DMS53 treated with DMSO at 0.1 percent for 48 hours (cell line): ENCODE results near the gene CACNA2D1.

Experiments
- DNase-seq: peaks from one replicate; lab custom pipeline; 2025; ENCODE audit not compliant: unreplicated experiment; lab: John Stamatoyannopoulos, UW

Gene CACNA2D1

DNA sequence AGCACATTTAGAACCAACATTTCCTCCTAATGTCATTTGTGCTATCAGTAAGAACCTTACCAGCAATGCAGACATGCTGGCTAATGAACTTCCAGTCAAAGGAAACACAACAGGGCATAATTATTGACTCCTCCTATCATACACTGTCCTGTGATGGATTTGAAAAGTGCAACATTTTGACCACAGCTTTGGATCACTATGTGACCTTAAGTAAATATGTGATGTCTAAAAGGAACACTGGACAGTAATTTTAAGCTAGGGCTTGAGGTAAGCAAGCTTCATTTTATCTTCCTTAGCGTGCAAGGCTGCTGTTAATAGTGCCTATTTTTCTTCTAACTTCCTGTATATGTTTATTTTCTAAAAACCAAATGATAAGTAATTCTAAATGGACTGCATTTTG is 433.2 kb downstream of the CACNA2D1 start:
- DNase-seq: no peak

DNA sequence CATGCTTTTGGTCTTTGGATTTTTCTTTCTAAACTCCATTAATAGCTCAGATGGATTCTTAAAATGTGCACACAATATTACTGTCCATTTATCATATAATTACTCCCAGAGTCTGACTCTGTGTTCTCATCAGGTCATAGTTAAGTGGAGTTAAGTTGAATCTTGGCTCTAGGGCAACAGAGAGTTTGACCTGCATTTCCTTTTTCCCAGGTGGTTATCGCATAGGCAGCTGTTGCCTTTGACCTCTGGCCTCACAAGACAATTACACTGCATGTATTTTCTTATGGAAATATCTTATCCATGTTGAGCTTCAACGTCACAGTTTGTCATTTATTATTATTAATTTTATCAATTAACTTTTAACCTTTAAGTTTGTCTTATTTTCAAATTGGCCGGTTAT is 436.3 kb downstream of the CACNA2D1 start:
- no peak for DNase-seq

DNA sequence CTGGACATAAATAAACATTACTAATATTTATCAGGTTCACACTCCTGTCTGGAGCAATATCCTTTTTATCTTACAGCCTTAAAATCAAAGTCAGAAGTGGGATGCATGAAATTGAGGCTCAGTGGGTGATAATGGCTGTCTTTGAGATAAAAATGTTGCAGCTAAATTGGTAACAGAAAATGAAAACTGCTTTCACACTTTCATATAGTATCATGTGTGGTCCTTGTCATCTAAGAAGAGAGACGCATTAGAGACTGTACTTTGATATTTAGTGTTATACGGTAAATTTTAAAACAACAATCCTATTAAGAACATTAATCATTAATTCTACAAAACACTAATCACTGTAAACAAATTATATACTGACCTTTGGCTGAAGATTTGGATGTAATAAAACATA is 438.5 kb downstream of the CACNA2D1 start:
- DNase-seq: no peak

DNA sequence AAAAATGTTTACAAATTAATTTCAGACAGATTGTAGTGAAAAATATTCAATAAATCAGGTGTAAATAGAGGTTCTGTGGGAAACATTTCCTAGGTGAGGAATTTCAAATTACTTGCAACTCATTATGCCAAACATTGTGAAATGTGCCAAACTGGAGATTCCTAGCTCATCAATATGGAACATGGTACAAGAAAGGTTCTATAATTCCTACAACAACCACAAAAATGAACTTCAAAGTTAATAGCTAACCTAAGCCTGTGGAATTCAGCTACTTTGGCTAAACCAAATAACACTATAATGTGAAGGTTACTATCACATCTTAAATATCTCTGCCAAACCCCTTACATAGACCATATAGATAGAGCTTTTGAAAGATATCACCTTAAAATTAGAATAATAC is 450.4 kb downstream of the CACNA2D1 start:
- no peak for DNase-seq

DNA sequence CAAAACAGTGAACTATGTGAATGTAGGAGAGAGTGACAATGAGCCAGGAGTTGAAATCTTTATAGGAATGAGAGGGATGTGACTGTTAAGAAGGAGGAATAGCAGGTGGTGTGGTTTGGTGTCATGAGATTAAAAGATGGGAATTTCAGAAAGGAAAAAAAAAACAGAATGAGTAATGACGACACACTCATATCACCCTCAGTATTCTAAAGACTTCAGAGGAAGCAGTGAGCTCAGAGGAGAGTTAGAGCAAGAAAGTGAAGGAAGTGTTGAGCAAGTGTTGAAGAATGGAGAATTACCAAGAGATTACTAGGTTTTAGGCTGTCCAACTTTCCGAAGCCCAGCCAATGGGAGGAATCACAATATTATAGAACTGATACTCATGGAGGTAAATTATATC is 453.2 kb downstream of the CACNA2D1 start:
- no peak for DNase-seq

DNA sequence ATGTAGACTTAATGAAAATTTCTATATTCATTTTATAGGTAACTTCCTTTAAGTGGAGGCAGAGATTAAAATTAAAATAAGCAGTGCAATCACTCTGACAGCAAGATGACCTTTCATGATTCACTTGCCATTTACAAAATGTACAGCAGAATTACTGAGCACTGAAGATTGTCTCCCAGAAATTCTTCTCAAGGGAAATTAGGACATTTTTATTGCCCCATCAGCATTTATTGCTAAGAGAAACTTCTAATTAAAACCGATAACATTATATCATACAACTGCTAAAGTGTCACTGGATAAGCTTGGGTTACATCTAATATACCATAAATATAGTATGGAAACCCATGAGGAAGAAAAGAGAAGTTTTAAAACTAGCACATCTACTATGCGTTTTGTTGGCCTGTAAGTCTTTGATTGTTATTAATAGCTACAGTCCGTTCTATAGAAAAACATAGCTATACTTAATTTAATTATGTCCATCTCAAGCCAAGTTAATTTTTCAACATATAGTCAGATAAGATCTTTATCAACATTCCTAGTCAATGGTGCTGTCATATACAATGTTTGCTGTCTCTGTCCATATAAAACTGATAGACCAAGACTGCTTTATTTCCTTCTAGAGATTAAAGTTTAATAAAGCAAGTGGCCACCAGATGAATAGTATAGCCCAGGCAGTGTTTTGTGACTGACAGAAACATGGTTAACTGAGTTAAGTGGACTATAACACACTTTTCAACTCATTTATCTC is 456.7 kb downstream of the CACNA2D1 start:
- no peak for DNase-seq

DNA sequence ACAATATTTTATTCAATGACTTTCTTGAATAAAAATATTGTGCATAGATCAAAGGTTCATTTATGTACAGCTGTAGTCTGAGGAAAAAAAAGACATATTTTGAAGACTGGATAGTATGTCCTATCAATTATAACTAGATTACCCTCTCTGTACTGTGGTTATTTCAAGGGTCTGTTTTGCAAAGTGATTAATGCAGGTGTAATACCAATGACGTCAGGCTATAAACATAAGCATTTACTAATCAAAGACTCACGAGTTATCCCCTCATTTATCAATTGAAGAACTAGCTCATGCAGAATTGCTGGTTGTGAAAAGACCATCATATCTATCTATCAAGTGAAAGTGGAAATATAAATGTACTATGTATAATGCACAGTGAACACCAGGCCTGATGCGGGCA is 460.2 kb downstream of the CACNA2D1 start:
- no peak for DNase-seq

DNA sequence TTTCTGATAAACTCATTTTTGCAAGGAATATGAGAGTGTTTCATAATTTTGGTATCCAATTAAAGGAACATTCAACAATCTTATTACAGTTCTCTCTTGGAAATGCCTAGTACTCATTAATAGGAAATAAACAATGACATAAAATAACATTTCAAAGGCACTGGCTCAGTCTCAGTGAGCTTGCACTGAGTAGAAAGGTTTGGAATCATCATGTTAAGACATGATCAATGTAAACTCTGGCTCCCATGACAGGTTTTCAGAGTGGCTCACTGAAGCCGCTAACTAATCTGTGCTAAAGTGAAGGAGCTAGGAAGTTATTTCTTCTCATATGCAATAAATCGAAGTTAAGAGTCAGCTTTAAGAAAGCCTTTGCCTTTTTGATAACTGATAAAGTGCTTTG is 470.5 kb downstream of the CACNA2D1 start:
- no peak for DNase-seq

DNA sequence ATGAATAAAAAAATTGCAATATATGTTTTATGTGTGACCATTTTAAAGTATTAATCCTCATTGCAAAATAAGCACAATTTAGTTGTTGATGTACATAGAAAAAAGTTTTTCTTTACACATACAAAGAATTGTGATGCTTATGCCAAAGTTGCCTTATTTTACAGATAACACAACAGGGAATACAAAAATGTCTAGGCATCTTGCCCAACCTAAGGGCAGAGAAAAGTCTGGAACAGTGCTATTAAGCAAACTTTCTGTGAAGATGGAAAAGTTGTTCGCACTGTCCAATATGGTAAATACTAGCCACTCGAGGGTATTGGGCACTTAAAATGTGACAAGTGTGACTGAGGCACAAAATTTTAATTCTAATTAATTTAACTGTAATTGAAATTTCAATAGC is 483.6 kb downstream of the CACNA2D1 start:
- no peak for DNase-seq

DNA sequence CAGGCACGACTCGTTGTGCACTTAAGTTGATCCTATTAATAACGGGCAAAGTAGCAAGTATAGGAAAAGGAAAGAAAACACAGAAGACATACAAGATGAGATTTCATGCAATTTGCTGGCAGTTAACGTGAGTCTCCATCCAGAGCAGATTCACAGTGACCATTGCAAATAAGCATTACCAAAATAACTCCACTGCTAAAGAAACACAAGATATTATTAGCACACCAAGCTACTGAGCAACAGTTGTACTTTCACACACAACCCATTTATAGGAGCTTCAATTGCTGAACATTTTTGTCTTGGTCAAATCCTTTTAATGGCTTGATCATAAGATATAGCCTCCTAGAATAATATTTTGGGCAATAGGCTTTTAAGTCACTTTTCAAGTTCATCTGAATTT is 486.1 kb downstream of the CACNA2D1 start:
- DNase-seq: no peak

DNA sequence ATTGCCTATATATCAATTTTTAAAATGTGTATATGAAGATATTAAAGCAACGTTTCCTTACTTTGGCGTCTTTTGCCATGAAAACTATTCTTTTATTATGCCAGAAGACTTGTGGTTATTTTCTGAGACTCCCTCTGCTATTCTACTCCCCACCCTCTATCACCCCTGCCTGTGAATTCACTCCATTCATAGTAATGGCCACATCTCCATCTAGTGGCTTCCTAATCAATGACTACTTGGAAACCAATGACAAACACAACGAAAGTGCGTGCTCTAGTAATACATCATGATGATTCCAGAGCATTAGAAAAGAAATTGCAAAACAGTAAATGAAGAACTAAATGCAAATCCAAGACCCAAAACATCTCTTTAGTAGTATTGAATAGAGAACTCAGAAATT is 487.1 kb downstream of the CACNA2D1 start:
- DNase-seq: peak; percentile 38

DNA sequence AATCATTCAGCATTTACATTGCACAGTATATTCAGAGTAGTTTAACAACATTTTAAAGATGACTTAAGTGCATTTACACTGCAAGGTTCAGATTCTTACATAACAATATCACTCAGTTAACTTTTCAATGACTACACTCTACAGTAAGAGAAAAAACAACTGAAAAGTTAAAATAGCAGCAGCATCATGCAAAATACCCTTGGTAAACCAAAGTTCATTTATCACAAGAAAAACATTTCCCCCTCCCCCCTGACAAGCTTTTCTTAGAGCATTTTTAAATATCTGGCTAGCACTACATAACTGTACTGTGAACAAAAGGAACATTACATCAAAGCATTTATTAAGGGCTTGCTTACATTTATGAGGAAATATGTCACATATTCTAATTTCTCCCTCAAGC is 494.3 kb downstream of the CACNA2D1 start:
- DNase-seq: no peak

DNA sequence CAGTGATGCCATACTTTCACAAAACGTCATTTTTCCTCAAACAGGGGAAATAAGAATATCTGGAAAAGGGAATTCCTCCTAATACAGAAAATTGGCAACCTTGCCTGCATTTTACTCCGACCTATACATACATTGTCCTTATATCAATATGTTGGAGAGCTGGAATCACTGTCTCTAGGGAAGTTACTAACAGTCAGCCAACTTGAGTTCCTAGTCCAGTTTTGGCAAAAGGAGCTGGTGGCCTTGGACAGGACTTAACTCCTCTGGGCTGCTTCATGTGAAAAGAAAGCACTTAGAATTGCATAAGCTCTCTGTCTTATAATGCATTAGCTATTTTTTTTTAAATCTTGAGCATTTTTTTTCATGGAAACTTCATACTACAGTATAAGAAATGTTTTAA is 499.5 kb downstream of the CACNA2D1 start:
- no peak for DNase-seq

DNA sequence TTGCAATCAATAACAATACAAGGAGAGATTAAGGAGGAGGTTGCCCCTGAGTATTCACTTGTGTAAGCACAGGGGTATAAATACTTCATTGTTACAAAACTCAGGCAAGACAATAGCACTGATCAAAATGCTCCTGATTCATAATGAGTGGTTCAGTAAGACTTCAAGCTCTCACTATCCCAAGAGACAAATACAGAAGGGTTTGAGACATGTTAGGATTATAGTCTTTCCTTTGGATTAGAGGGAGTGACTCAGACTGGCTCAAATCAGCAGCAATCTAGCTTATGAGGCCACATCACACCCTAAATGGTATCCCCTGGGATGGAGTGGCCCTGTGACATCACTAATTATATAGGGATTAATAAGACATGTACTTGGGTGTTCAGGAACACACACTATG is 506.5 kb downstream of the CACNA2D1 start:
- no peak for DNase-seq

DNA sequence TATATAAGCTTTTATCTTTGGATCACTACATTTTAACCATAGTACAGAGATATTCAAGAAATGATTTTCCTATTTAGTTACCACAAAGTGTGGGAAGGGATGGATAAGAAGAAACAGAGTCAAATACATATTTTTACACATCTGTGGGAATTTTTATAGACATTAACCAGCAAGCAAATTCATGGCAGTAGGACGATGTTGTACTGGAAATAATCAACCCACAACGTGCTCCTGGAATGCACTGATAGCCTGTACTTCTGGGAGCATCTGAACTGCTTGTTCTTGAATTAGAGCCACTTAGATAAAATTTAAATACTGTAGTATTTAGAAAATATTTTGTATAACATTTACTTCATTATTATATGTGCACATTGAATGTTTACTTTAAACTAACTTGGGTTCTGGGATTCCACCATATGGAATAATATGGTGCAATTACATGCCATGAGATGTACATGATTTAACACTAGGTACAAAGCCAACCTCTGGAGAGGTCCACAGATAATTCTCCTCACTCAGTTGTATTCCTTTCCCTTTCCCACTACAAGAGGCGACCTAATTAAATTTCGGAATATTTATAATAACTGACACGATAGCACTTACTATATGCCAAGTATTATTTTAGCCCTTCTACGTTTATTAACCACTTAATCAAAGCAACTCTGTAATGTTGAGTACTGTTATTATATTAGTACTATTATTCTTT is 508.8 kb downstream of the CACNA2D1 start:
- no peak for DNase-seq

DNA sequence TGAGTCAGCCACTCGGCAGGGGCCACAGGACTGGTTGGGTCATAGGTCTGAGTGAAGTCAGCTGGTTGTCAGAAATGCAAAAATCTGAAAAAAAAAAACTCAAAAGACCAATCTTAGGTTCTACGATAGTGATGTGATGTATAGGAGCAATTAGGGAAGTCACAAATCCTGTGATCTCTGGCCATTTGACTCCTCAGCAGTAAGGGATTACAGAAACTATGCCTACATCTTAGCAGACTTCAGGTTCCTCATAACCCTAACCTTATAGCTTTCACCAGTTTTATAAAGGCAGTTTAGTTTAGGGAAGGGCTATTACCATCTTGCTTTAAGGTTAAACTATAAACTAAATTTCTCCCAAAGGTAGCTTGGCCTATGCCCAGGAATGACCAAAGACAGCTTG is 510.6 kb downstream of the CACNA2D1 start:
- no peak for DNase-seq

DNA sequence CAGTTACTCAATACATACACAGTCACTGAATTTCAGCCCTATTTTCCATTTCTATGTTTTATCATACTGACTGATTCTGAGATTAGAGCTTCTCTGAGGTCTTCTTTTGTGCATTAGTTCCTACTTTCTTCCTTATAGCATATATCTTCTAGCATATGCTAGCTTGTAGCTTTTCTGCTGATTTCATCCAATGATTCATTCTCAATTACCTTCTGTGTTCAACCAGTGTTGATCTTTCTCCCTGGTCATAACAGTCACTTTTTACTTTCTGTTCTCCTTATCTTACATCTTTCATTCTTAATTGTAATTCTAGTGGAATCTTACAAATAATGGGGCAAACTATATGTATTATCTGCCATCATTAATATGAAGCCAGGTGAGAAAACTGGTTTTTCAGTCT is 514.2 kb downstream of the CACNA2D1 start:
- no peak for DNase-seq

DNA sequence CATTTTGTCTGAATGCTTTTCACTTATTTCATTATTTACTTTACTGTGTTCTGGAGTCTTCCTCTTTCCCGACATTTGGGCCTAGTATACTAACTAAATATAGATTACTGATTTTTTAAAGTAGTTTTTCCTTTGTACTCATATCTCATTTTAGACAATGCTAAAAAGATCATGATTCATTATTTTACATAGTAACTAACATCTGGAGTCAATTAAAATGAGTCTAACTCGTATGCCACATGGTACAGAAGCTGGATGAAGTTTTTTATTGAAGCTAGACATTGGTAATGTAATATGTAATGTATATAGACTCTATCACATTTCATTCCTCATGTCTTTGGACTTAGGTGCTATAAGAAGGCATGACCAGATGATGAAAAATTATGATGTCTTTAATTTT is 517.4 kb downstream of the CACNA2D1 start:
- DNase-seq: no peak

DNA sequence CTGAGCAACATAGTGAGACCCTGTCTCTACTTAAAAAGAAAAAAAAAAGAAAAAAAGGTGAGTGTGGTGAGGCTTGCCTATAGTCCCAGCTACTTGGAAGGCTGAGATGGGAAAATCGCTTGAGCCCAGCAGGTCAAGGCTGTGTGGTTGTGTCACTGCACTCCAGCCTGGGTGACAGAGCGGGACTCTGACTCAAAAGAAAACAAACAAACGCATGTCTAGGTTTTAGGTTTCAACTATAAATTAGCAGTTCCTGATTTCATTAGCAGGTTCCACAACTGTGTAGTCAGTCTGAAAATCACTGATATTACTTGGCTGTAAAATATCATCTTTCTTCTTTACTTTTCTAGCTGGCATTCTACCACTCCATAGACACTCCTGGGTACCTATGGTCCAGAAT is 518.0 kb downstream of the CACNA2D1 start:
- peak; percentile 19 for DNase-seq

DNA sequence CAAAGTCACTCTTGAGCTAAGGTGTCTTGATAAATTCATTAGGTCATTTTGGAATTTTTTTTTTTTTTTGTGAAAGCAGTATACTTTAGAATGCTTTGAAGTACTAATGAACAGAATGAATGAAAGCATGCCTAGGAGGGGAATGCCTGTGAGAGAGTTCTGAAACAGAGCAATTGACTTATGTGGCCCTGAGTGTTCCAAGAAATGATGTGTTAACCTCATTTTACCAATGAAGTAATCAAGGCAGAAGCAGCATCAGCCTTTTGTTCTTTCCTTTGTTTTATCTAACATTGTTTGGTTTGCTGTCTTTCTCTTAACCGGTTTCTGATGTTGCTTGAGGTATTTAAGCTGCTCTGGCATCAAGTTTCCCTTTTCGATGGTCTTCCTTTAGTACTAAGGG is 519.1 kb downstream of the CACNA2D1 start:
- DNase-seq: no peak

DNA sequence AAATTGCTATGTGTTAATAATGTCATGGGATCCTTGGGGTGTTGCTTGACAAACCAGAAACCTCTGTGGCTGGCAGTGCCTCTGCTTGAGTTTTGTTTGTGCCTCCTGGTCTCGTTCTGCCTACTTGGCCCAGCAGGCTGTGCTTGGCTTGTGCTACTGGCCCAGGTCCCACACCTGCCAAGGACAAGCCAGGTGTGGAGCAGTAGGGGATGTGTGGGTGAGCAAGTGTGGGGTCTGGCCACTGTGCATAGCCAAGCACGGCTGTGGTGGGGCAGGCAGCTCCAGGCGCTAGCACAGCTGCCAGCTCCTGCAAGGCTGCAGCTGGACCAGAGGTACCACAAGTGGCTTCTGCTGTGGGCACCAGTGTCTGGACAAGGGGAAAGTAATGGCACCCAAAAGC is 524.1 kb downstream of the CACNA2D1 start:
- no peak for DNase-seq

DNA sequence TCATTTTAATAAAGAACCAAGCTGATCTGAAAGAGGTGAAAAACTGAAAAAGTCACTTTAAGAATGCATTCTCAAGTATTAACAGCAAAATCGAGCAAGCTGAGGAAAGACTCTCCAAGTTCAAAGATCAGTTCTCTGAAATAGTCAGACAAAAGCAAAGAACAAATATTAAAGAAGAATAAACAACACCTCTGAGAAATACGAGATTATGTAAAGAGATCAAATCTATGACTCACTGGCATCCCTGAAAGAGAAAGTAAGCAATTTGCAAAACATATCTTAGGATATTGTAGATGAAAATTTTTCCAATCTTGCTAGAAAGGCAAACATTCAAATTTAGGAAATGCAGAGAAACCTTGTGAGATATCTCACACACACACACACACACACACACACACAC is 535.4 kb downstream of the CACNA2D1 start:
- peak; percentile 85 for DNase-seq

DNA sequence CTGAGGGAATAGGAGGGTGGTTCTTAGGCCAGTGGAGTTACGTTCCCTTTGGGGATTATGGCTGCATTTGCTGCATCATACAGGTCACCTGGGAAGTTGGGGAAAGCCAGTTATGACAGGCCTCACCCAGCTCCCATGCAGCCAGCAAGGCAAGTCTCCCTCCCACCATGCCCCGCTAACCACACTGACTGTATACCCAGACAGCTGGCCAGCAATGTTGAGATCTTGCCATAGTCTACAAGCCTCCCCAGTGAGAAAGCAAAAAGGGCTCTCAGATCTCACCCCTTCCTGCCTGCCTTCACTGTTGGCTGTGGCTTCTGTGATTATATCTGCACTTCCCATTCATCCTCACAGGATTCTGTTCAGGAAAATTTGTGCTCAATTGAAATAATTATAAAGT is 540.5 kb downstream of the CACNA2D1 start:
- no peak for DNase-seq
